Activated T-helper 9 cell treated with anti-CD3 and anti-CD28 coated beads, Interleukin-2, amount 50 U/mL, for 16 hours (primary cell): ENCODE measurements around the gene HSF2BP.
"Not testable (repeated sequence)": the region's sequence is repeated elsewhere in the genome, so short reads cannot be mapped to it uniquely, and the experiment has no call there.

Experiments
- DNase-seq: peaks from one replicate; pipeline ENCODE4 v3.0.0-alpha.2; 2020; ENCODE audit warnings: low read depth

HSF2BP gene

DNA sequence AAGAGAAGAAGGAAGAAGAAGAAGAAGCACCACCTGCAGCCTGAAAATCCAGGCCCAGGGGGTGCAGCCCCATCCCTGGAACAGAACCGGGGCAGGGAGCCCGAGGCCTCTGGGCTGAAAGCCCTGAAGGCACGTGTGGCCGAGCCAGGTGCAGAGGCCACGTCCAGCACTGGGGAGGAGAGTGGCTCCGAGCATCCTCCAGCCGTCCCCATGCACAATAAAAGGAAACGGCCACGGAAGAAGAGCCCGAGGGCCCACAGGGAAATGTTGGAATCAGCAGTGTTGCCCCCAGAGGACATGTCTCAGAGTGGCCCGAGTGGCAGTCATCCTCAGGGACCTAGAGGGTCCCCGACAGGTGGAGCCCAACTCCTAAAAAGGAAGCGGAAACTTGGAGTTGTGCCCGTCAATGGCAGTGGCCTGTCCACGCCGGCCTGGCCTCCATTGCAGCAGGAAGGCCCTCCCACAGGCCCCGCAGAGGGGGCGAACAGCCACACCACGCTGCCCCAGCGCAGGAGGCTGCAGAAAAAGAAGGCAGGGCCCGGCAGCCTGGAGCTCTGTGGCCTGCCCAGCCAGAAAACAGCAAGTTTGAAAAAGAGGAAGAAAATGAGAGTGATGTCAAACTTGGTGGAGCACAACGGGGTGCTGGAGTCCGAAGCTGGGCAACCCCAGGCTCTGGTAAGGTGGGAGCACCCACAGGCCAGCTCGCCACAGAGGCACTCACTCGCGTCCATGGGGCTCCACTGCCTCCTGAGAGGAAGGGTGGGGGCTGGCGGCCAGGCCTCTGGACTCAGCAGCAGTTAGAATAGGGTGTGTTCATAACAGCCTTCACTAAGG lies 28.5 kb upstream of the HSF2BP start:
- DNase-seq, result no peak

DNA sequence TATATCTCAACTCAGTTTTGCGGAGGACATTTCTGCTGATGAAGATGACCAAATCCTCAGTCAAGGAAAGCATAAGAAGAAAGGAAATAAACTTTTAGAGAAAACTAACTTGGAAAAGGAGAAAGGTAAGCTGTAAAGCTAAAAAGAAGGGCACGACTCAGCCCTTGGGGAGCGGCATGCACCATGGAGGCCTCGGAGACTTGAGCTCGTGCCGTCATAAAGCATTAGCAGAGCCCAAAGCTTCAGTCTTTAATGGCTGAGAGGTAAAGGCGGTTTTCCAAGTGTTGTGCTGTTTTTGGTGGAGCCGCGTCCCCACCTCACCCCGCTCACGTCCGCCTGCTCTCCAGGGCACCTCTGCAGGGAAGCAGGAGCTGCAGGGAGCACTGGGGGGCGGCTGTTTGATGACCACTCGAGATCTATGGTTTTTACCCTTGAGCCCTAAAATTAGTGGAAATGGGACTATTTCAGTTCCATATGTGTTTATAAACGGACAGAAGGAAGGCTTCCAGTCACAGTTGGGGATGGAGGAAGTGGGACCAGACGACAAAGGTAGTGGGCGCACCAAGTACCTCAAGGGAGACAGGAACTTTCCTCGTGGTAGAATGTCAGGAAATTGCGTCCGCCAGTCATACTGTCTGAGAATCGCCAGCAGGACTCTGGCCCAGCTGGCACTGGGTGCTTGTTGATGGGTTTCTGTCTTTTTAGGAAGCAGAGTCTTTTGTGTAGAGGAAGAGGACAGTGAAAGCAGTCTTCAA lies 27.7 kb upstream of the HSF2BP start:
- no peak for DNase-seq

- DNase-seq, result no peak
Measured at GRCh38 chr21:43684424-43684823, 25.1 kb upstream of the HSF2BP start.

DNA sequence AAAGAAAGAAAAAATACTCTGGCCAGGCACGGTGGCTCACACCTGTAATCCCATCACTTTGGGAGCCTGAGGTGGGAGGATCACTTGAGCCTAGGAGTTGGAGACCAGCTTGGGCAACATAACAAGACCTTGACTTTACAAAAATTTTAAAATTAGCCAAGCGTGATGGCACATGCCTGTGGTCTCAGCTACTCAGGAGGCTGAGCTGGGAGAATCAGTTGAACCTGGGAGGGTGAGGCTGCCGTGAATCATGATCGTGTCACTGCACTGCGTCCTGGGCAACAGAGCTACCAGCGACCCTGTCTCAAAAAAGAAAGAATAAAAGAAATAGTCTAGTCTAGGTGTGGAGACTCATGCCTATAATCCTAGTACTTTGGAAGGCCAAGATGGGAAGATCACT lies 22.4 kb upstream of the HSF2BP start:
- no peak for DNase-seq

DNA sequence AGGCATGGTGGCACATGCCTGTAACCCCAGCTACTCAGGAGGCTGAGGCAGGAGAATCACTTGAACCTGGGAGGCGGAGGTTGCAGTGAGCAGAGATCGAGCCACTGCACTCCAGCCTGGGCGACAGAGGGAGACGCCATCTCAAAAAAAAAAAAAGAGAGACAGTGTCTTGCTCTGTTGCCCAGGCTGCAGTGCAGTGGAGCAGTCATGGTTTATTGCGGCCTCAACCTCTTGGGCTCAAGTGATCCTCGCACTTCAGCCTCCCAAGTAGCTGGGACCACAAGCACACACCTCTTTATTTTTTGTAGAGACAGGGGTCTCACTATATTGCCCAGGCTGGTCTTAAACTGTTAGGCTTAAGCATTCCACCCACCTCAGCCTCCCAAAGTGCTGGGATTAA lies 21.1 kb upstream of the HSF2BP start:
- DNase-seq, result not testable (repeated sequence)

DNA sequence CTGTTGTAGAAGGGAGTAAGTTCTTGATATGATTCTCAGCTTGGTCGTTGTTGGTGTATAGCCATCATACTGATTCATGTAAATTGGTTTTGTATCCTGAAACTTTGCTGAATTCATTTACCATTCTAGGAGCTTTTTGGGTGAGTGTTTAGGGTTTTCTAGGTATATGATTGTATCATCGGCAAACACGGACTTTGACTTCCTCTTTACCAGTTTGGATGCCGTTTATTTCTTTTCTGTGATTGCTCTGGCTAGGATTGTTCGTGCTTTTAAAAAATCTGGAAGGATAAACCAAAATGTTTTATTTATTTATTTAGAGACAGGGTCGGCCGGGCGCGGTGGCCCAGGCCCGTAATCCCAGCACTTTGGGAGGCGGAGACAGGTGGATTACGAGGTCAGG lies 20.7 kb upstream of the HSF2BP start:
- DNase-seq, result no peak

- no peak for DNase-seq
Measured at GRCh38 chr21:43676391-43676790, 17.1 kb upstream of the HSF2BP start.

GRCh38 chr21:43675871-43676270 lies 16.6 kb upstream of the HSF2BP start:
- no peak for DNase-seq

DNA sequence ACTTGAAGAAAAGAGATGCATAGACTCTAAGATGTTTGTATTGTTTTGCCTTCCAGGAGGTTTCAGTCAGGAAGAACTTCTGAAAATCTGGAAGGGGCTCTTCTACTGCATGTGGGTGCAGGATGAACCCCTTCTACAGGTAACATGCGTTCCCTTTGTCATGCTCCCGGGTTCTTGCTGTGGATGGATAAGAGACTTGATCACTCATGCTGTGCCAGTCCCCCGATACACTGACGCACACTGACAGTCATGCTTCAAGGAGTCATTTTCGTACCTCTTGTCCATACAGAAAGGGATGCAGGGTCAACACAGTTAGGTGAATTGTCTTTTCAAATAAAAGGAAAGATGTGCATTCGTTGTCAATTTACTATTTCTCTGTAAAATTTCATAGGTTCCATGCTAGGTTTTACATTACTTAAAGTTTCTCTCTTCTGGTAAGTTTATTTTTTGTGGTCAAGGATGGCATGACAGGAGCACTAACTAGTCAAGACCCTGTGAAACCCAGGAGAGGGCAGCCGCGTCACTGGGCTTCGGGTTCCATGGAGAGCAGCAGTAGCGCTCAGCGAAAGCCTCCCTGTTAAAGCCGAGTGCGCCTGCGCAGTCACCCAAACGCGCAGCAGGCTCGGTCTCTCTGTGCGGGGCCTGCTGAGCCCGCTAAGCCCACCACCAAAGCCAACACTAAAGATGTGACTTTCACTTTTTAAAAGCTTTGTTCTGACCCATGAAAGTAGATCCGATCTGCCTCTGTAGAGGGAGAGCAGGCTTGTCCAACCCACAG lies 10.7 kb upstream of the HSF2BP start:
- no peak for DNase-seq

- DNase-seq, result no peak
Measured at GRCh38 chr21:43667191-43667904, 8.1 kb upstream of the HSF2BP start.

- no peak for DNase-seq
Measured at GRCh38 chr21:43665879-43666278, 6.6 kb upstream of the HSF2BP start.

DNA sequence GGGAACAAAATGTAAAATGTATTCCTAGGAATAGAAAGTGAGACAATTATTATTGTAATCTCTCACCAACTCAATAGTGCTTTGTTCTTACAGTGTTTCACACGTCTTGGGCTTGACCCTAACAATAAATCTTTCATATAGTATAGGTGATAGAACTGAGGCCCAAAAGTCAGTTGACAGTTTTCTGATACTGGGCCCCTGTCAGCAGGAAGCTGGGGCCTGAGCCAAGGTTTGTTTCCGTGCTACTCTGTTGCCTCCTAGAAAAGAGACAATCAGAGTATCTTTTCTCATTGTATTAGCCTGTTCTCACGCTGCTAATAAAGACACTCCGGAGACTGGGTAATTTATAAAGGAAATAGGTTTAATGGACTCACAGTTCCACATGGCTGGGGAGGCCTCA lies 5.1 kb upstream of the HSF2BP start:
- DNase-seq, result no peak

GRCh38 chr21:43663033-43663432 lies 3.7 kb upstream of the HSF2BP start:
- DNase-seq, result no peak

DNA sequence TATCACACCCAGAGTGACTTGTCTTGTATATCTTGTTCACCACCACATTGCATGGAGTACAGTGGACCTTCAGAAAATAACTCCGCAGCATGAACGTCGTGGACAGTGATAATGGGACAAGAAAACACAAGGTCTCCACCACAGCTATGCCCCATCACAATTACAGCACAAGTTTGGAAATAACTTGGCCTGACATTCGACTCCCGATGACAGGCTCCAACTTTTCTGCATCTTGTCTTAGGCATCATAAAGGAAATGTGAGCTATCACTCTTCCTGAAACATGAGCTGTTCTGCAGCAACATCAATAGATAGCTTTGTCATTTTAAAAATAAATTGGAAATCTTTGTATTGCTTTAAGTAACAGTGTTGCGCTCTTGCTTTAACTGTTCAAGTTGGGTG lies 3.0 kb upstream of the HSF2BP start:
- DNase-seq, result no peak

GRCh38 chr21:43658769-43659135 lies 536 bp downstream of the HSF2BP start:
- DNase-seq, result no peak

DNA sequence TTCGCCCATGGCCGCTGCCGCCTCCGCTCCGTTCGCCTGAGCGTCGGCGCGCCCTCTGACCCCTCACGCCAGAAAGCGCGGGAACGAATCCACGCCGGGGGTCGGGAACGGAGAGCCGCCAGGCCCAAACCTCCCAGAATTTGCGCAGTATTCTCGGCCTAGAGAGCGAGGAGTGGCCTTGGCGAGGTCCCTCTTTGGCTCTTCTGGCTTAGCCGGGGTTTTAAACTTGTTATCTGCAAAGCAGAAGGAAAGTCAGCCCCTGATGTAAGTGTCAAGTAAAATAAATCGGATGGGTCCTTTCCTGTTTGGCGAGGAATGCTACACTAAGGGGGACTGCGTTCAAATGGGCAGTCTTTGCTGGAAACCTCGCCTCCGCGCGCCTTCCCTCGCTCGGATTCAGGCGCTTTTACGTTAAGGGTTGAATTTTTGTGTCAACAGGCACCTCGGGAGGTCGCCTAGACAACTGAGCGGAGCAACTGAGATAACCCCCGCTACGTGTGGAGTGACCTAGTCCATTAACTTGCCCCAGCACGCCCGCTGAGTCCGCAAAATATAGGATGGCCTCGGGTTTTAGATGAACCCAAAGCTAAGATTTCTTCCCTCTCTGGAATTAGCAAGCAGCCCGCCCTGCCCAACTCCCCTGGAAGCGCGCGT lies 1.1 kb downstream of the HSF2BP start:
- DNase-seq, result no peak

- DNase-seq, result no peak
Measured at GRCh38 chr21:43657355-43658087, 1.8 kb downstream of the HSF2BP start.

- no peak for DNase-seq
Measured at GRCh38 chr21:43654806-43655489, 4.3 kb downstream of the HSF2BP start.

DNA sequence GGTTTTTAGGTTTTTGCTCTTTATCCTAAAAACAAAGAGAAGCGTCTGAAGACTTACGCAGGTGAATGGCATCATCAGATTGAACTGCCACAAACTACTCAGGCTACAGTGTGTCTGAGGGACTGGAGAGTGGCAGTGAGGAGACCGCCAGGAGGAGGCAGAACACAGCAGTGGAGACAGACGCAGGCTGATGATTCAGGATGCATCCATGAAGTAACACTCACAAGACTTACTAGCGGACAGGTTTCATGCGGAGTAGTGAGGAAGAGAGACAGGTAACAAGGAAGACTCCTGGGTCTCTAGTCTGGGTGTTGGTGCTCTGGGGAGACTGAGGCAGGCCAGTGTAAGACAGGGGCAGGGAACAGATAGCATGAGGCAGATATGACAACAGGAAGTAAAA lies 5.7 kb downstream of the HSF2BP start:
- no peak for DNase-seq

GRCh38 chr21:43652616-43653015 lies 6.7 kb downstream of the HSF2BP start:
- DNase-seq, result no peak
